Mucosa of descending colon (tissue), 3 donors: ENCODE results near the gene OR4K15. TPM values are rescaled to one million over a fixed set of nuclear protein-coding genes. Genes with fewer than 3 reads are reported as not detected.

Experiments
- ATAC-seq: fragments of 200-7000 bp; cut with Tn5 transposase; one replicate; pipeline ENCODE4 v1.9.1; 2020; ENCODE audit warnings: mild to moderate bottlenecking, moderate library complexity
- DNase-seq, 3 donors: peaks; one replicate each; pipeline ENCODE4 v3.0.0-alpha.2; 2020
- H3K36me3 ChIP-seq: fragments of 200-600 bp; one replicate; pipeline ENCODE4 v1.8.0; 2021; ENCODE audit warnings: low read depth, mild to moderate bottlenecking
- H3K4me1 ChIP-seq: fragments of 200-600 bp; one replicate; pipeline ENCODE4 v1.8.0; 2021; ENCODE audit warnings: low read depth, mild to moderate bottlenecking
- H3K4me3 ChIP-seq: fragments of 200-600 bp; one replicate; pipeline ENCODE4 v1.8.0; 2021; ENCODE audit warnings: mild to moderate bottlenecking
- H3K9me3 ChIP-seq: fragments of 200-600 bp; one replicate; pipeline ENCODE4 v1.8.0; 2021; ENCODE audit warnings: mild to moderate bottlenecking
- intact Hi-C, 2 donors: fragments of 100-400 bp; cut with DNase I in 1 of 2; cut with micrococcal nuclease in 1 of 2; formaldehyde crosslinking; loops; one replicate each; pipeline versions ENCODE4 v1.11.0 to v1.11.1; 2022; cut with DNase I, micrococcal nuclease
- total RNA-seq, 3 donors: library from RNA; stranded (reverse); fragmentation: NEBNext Ultra II Directional in 2 of 3; extraction: Animal tissue kit (Norgen Biotek cat#: 25700) in 2 of 3; gene quantifications; one replicate each; pipeline versions ENCODE4 v1.2.1 to v1.2.4, GENCODE V29; 2021 to 2023
- TF ChIP-seq, protein P1 (sequence below): fragments of 200-600 bp; IDR thresholded peaks from one replicate; pipeline ENCODE4 v1.8.0; 2022; ENCODE audit warnings: antibody characterized with exemption, mild to moderate bottlenecking
- donor health status: DM: no; HTN: no; CAD: no; lungs with moderate emphysema.
- donor health status: DM: no; HTN: no; CAD: no.
- donor health status: DM: no; HTN: yes; CAD: no.

Gene OR4K15
- total RNA-seq, 3 donors from 2014 or later, result not detected

DNA sequence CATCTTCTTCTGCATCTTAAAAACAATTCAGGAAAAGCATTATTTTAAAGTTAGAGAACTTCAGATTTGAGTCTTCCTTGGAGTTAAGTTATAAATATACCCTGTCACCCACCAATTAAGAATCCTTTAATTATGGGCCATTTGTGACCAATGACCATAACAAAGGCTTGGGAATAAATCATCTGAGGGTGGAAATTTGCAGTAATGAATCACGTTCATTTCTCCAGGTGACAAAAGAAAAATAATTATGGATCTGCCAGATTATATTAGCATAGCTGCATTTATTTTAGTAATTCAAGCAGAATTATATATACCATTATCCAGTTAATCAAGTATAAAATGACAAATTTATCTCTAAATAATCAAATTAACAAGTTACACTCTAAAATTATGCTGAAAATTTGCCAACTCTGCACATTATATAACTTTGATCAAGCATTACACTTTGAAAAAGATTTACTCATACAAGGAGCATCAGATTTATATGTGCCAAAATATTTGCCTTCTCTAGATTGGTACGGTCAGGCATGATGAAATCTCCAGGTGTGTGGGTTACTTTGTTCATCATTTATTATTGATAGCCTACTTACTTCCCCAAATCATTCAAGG, 44.0 kb downstream of the OR4K15 start, which contains the start of gene OR4K14:
TSS of gene OR4K14 (minus strand) at position 51 of the 609 bp plus-strand sequence. CDS start 4,114 bp downstream, outside the sequence.
- Histone ChIP-seq H3K9me3 (peaks cover 39% of the 10 kb centered on the region), H3K4me1 (no peaks in the 10 kb centered on the region), H3K4me3 (no peak within 1 kb of the TSS), H3K36me3 (no peaks in the 10 kb centered on the region)
- TF ChIP-seq, protein P1, sequence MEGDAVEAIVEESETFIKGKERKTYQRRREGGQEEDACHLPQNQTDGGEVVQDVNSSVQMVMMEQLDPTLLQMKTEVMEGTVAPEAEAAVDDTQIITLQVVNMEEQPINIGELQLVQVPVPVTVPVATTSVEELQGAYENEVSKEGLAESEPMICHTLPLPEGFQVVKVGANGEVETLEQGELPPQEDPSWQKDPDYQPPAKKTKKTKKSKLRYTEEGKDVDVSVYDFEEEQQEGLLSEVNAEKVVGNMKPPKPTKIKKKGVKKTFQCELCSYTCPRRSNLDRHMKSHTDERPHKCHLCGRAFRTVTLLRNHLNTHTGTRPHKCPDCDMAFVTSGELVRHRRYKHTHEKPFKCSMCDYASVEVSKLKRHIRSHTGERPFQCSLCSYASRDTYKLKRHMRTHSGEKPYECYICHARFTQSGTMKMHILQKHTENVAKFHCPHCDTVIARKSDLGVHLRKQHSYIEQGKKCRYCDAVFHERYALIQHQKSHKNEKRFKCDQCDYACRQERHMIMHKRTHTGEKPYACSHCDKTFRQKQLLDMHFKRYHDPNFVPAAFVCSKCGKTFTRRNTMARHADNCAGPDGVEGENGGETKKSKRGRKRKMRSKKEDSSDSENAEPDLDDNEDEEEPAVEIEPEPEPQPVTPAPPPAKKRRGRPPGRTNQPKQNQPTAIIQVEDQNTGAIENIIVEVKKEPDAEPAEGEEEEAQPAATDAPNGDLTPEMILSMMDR, result no peak
- ATAC-seq, result no peak
- no peak for DNase-seq
- intact Hi-C loops, result no loop called here

Other genes with a start within 250 kb of the OR4K15 start
- gene OR4Q3, start 232.0 kb upstream of the OR4K15 start, total RNA-seq, result not detected
- not detected for gene OR4M1, start 202.1 kb upstream of the OR4K15 start, total RNA-seq
- not detected for gene OR4N2, start 171.8 kb upstream of the OR4K15 start, total RNA-seq
- not detected for gene OR4K2, start 100.4 kb upstream of the OR4K15 start, total RNA-seq
- gene OR4K5, start 55.0 kb upstream of the OR4K15 start, total RNA-seq, result not detected
- not detected for gene OR4K1, start 44.7 kb upstream of the OR4K15 start, total RNA-seq
- not detected for gene OR4Q2, start 26.6 kb downstream of the OR4K15 start, total RNA-seq
- not detected for gene OR4K14, start 43.7 kb downstream of the OR4K15 start, total RNA-seq
- not detected for gene OR4K13, start 60.4 kb downstream of the OR4K15 start, total RNA-seq
- gene OR4L1, start 84.5 kb downstream of the OR4K15 start, total RNA-seq, result not detected
- gene OR4K17, start 135.1 kb downstream of the OR4K15 start, total RNA-seq, result not detected
- gene OR4N5, start 163.2 kb downstream of the OR4K15 start, total RNA-seq, result not detected
- gene OR11G2, start 215.3 kb downstream of the OR4K15 start, total RNA-seq, result not detected
- gene OR11H6, start 248.1 kb downstream of the OR4K15 start, total RNA-seq, result not detected